GM21723 (cell line): Measurements from ENCODE around the gene SLC38A3.
"Not testable (repeated sequence)": the region's sequence is repeated elsewhere in the genome, so short reads cannot be mapped to it uniquely, and the experiment has no call there.

ENCODE experiments used
- ATAC-seq: cut with Tn5 transposase; IDR thresholded peaks from one replicate; pipeline ENCODE4 v1.9.1; 2021; ENCODE audit warnings: mild to moderate bottlenecking, moderate library complexity; ENCODE audit not compliant: unreplicated experiment

The SLC38A3 gene

GRCh38 chr3:50245251-50245745 is 40.2 kb downstream of the SLC38A3 start:
- no peak for ATAC-seq

GRCh38 chr3:50245831-50246516 is 40.9 kb downstream of the SLC38A3 start:
- peak; percentile 72 for ATAC-seq

GRCh38 chr3:50246517-50246954 is 41.5 kb downstream of the SLC38A3 start:
- peak; percentile 60 for ATAC-seq

GRCh38 chr3:50248387-50248786 is 43.3 kb downstream of the SLC38A3 start:
- no peak for ATAC-seq

- ATAC-seq = no peak
Observed at GRCh38 chr3:50249457-50249856, 44.4 kb downstream of the SLC38A3 start.

- ATAC-seq = no peak
Observed at GRCh38 chr3:50250514-50250913, 45.4 kb downstream of the SLC38A3 start.

- ATAC-seq = no peak
Observed at GRCh38 chr3:50251220-50251619, 46.1 kb downstream of the SLC38A3 start.

GRCh38 chr3:50254577-50255250 is 49.6 kb downstream of the SLC38A3 start:
- ATAC-seq = no peak

- ATAC-seq = no peak
Observed at GRCh38 chr3:50255251-50255615, 50.2 kb downstream of the SLC38A3 start.

GRCh38 chr3:50256978-50257890 is 52.2 kb downstream of the SLC38A3 start:
- no peak for ATAC-seq

- ATAC-seq = no peak
Observed at GRCh38 chr3:50258029-50258680, 53.1 kb downstream of the SLC38A3 start.

- no peak for ATAC-seq
Observed at GRCh38 chr3:50258979-50259378, 53.9 kb downstream of the SLC38A3 start.

- peak; percentile 23 for ATAC-seq
Observed at GRCh38 chr3:50259432-50260026, 54.5 kb downstream of the SLC38A3 start.

- peak; percentile 89 for ATAC-seq
Observed at GRCh38 chr3:50260027-50260941, 55.2 kb downstream of the SLC38A3 start.

GRCh38 chr3:50260942-50261441 is 55.9 kb downstream of the SLC38A3 start:
- ATAC-seq = no peak

- no peak for ATAC-seq
Observed at GRCh38 chr3:50261505-50261904, 56.4 kb downstream of the SLC38A3 start.

GRCh38 chr3:50262200-50262599 is 57.1 kb downstream of the SLC38A3 start:
- ATAC-seq = not testable (repeated sequence)

- no peak for ATAC-seq
Observed at GRCh38 chr3:50262778-50263177, 57.7 kb downstream of the SLC38A3 start.
